Erythroblast (primary cell): ENCODE measurements around the gene PHRF1.

Experiments
- GATA1 ChIP-seq: IDR thresholded peaks from 2 replicates; pipeline ENCODE4 v1.6.1; 2011; ENCODE audit warnings: low read depth, mild to moderate bottlenecking, control low read depth, low read length, moderate library complexity
- POLR2A ChIP-seq: IDR thresholded peaks from 2 replicates; pipeline ENCODE4 v1.6.1; 2011; ENCODE audit warnings: mild to moderate bottlenecking, low read length

- no peak for TF ChIP-seq POLR2A
- no peak for TF ChIP-seq GATA1
These were observed 74.2 kb downstream of the PHRF1 start for GRCh38 chr11:650482-650881.
